PFSK-1 (cell line): ENCODE measurements around the gene SYNCRIP.
A peak's percentile ranks its signal among the peaks of the same experiment; 100 is the strongest.

Experiments used
- FOXP2 ChIP-seq: optimal IDR thresholded peaks from 2 replicates; pipeline ENCODE3; 2011; ENCODE audit warnings: borderline replicate concordance, control low read depth, inconsistent platforms; ENCODE audit not compliant: insufficient read depth; ENCODE audit errors: extremely low read length, extremely low read depth
- POLR2AphosphoS5 ChIP-seq: IDR thresholded peaks from 2 replicates; pipeline ENCODE4 v1.6.1; 2012; ENCODE audit warnings: low read depth, mild to moderate bottlenecking, control low read depth, low read length, moderate library complexity
- SIN3A ChIP-seq: IDR thresholded peaks from 2 replicates; pipeline ENCODE4 v1.6.1; 2012; ENCODE audit warnings: mild to moderate bottlenecking, low read length, moderate library complexity, borderline replicate concordance; ENCODE audit not compliant: insufficient read depth
- TAF1 ChIP-seq: IDR thresholded peaks from 2 replicates; pipeline ENCODE4 v1.6.1; 2012; ENCODE audit warnings: low read length, control low read depth, borderline replicate concordance; ENCODE audit not compliant: insufficient read depth
- TF ChIP-seq, protein P1 (sequence below), 2 experiments: IDR thresholded peaks; 2 replicates each; pipeline versions ENCODE4 v1.6.1 to v1.8.0; 2011 to 2012; ENCODE audit warnings: low read depth in 2 of 2, low read length in 2 of 2, control low read depth in 1 of 2, inconsistent platforms in 1 of 2, mild to moderate bottlenecking in 1 of 2, moderate library complexity in 1 of 2; ENCODE audit not compliant: insufficient read depth in 1 of 2

The SYNCRIP gene

GRCh38 chr6:85684133-85684808, 41.6 kb upstream of the SYNCRIP start:
- TF ChIP-seq, protein P1, sequence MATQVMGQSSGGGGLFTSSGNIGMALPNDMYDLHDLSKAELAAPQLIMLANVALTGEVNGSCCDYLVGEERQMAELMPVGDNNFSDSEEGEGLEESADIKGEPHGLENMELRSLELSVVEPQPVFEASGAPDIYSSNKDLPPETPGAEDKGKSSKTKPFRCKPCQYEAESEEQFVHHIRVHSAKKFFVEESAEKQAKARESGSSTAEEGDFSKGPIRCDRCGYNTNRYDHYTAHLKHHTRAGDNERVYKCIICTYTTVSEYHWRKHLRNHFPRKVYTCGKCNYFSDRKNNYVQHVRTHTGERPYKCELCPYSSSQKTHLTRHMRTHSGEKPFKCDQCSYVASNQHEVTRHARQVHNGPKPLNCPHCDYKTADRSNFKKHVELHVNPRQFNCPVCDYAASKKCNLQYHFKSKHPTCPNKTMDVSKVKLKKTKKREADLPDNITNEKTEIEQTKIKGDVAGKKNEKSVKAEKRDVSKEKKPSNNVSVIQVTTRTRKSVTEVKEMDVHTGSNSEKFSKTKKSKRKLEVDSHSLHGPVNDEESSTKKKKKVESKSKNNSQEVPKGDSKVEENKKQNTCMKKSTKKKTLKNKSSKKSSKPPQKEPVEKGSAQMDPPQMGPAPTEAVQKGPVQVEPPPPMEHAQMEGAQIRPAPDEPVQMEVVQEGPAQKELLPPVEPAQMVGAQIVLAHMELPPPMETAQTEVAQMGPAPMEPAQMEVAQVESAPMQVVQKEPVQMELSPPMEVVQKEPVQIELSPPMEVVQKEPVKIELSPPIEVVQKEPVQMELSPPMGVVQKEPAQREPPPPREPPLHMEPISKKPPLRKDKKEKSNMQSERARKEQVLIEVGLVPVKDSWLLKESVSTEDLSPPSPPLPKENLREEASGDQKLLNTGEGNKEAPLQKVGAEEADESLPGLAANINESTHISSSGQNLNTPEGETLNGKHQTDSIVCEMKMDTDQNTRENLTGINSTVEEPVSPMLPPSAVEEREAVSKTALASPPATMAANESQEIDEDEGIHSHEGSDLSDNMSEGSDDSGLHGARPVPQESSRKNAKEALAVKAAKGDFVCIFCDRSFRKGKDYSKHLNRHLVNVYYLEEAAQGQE (IDR thresholded peaks at IDR 0.05; ENCODE audit: insufficient read depth in 1 of 2, low read depth in 2 of 2, low read length in 2 of 2), result no peak
- TF ChIP-seq SIN3A, result no peak
- no peak for TF ChIP-seq FOXP2
- no peak for TF ChIP-seq TAF1
- TF ChIP-seq POLR2AphosphoS5, result no peak

GRCh38 chr6:85680388-85680787, 37.7 kb upstream of the SYNCRIP start:
- peak; percentile 35; the same call in 1 of the 2 replicates for TF ChIP-seq POLR2AphosphoS5
- TF ChIP-seq, protein P1 (IDR thresholded peaks at IDR 0.05; ENCODE audit: insufficient read depth in 1 of 2, low read depth in 2 of 2, low read length in 2 of 2), result no peak
- TF ChIP-seq FOXP2, result no peak

- peak; percentile 21; the same call in 1 of the 2 replicates for TF ChIP-seq SIN3A
- TF ChIP-seq, protein P1 (IDR thresholded peaks at IDR 0.05; ENCODE audit: insufficient read depth in 1 of 2, low read depth in 2 of 2, low read length in 2 of 2), result no peak
Observed at GRCh38 chr6:85679445-85680123, 36.9 kb upstream of the SYNCRIP start.

DNA sequence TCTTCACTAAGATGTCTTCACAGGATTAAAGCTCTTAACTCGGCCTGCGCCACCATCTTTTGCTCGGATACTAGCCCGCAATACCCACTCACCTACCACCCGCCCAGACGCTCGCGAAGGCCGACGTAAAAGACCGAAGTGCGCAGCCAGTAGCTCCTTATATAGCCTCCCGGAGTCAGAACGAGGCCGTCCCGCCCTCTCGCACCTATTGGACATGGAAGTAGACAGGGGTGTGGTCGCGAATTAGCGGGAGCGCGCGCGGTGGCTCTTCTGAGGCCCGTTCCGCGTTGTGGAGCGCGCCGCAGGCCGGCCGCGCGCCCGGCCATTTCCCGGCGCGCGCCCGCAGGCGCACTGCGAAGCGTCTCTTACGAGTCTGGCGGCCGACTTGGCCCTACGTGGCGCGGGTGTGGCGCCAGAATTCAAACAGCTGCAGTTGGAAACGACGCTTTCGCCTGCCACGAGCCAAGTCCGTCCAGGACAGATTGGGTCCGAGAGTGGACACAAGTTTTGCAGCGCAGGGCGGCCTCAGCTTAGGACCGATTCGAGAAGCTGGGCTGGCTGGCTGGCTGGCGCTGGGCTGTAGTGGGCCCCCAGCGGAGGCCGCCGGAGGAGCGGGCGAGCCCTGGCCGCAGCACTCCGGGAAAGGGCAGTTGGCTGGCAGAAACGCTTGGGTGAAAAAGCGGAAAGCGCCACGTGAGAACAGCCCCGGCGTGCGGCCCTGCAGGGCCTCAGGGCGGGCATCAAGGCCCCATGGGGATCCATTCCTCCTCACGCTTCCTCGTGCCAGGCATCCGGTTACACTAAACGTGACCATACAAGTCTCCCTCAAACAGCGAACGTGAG, 36.1 kb upstream of the SYNCRIP start:
- peak; percentile 88; the same call in 1 of the 2 replicates for TF ChIP-seq SIN3A
- peak; percentile 58 for TF ChIP-seq FOXP2
- TF ChIP-seq TAF1, result peak; percentile 100
- peak; percentile 100 for TF ChIP-seq POLR2AphosphoS5
- TF ChIP-seq, protein P1 (IDR thresholded peaks at IDR 0.05; ENCODE audit: insufficient read depth in 1 of 2, low read depth in 2 of 2, low read length in 2 of 2), result peak; percentile 43 to 71; a peak in 2 of 4 replicates
